ENCODE measurements around the gene MYOM3.
"Not testable (repeated sequence)": the region's sequence is repeated elsewhere in the genome, so short reads cannot be mapped to it uniquely, and the experiment has no call there.

The MYOM3 gene

DNA sequence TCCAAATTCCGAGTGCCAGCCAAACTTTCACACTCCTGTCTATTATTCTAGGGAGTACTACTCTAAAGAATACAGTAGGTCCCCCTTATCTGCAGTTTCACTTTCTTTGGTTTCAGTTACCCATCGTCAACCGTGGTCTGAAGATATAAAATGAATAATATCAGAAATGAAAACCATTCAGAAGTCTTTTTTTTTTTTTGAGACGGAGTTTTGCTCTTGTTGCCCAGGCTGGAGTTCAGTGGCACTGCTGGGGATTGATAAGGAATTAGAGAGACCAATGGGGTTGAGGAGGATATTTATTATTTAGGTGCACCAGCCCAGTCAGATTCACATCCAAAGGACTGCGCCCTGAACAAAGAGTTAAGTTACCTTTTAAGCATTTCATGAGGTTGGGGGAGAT is 79.0 kb downstream of the MYOM3 start:
- H3K4me2 ChIP-seq (ENCODE audit: low read depth, low read length), result peak overlapping the region; percentile 12; the same call in 1 of the 2 replicates
- DNase-seq, result peak; percentile 7
- no peak for TF ChIP-seq EZH2phosphoT487 (IDR thresholded peaks at IDR 0.05; ENCODE audit: low read length)
- TF ChIP-seq, protein P1, sequence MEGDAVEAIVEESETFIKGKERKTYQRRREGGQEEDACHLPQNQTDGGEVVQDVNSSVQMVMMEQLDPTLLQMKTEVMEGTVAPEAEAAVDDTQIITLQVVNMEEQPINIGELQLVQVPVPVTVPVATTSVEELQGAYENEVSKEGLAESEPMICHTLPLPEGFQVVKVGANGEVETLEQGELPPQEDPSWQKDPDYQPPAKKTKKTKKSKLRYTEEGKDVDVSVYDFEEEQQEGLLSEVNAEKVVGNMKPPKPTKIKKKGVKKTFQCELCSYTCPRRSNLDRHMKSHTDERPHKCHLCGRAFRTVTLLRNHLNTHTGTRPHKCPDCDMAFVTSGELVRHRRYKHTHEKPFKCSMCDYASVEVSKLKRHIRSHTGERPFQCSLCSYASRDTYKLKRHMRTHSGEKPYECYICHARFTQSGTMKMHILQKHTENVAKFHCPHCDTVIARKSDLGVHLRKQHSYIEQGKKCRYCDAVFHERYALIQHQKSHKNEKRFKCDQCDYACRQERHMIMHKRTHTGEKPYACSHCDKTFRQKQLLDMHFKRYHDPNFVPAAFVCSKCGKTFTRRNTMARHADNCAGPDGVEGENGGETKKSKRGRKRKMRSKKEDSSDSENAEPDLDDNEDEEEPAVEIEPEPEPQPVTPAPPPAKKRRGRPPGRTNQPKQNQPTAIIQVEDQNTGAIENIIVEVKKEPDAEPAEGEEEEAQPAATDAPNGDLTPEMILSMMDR (IDR thresholded peaks at IDR 0.05; ENCODE audit: low read length), result no peak
- no peak for TF ChIP-seq EZH2 (optimal IDR thresholded peaks at IDR 0.05; ENCODE audit: low read depth, low read length)
- no peak overlapping the region for H3K9ac ChIP-seq (ENCODE audit: low read length)
- H3K4me1 ChIP-seq (ENCODE audit: low read length), result no peaks in the 10 kb centered on the region
- H3K27me3 ChIP-seq (replicated peaks; ENCODE audit: insufficient read depth, low read length), result no peaks in the 10 kb centered on the region
- H3K27ac ChIP-seq (ENCODE audit: low read length), result no peak overlapping the region
- H3K79me2 ChIP-seq (ENCODE audit: low read length), result no peaks in the 10 kb centered on the region
- no peak overlapping the region for H3K4me3 ChIP-seq (ENCODE audit: low read length)
- no peaks in the 10 kb centered on the region for H3K9me3 ChIP-seq (replicated peaks; ENCODE audit: insufficient read depth, low read length)
- no peaks in the 10 kb centered on the region for H3K9me2 ChIP-seq (replicated peaks; ENCODE audit: insufficient read depth, low read length)
- H3K36me3 ChIP-seq (replicated peaks; ENCODE audit: insufficient read depth, low read length), result no peaks in the 10 kb centered on the region
- H4K20me1 ChIP-seq (ENCODE audit: insufficient read depth, low read length), result no peaks in the 10 kb centered on the region
- no peak overlapping the region for H2AFZ ChIP-seq (ENCODE audit: low read length)
- H3F3A ChIP-seq (ENCODE audit: insufficient read depth, low read length), result no peaks in the 10 kb centered on the region

- not testable (repeated sequence) for H3K27me3 ChIP-seq (replicated peaks; ENCODE audit: insufficient read depth, low read length); H3K36me3 ChIP-seq (replicated peaks; ENCODE audit: insufficient read depth, low read length); H2AFZ ChIP-seq (ENCODE audit: low read length)
Measured at GRCh38 chr1:24030976-24031516, 80.9 kb downstream of the MYOM3 start.

DNA sequence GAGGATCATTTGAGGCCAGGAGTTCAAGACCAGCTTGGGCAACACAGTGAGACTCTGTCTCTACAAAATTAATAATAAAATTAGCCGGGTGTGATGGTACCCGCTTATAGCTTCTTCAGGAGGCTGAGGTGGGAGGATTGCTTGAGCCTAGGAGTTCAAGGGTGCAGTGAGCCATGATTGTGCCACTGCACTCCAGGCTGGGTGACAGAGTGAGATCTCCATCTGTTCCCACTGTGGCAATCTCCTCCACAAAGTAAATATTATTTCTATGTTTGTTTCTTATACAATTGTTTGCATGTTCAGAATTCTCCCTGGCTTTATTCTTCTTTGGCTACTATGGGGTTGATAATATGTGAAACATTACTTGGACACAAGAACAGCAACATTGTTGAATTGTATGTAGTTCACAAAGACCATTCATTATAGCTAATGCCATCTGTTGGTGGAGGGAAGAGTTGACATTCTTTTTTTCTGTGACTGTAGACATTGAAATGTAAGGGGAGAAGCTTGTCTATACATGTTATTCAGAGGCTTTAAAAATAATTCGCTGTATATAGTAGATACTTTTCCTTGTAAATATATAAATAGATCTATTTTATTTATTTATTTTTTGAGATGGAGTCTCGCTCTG is 84.0 kb downstream of the MYOM3 start:
- Histone ChIP-seq H3K4me3 (ENCODE audit: low read length) (no peak overlapping the region), H3K9me3 (replicated peaks; ENCODE audit: insufficient read depth, low read length) (no peaks in the 10 kb centered on the region), H3F3A (ENCODE audit: insufficient read depth, low read length) (no peaks in the 10 kb centered on the region), H3K36me3 (replicated peaks; ENCODE audit: insufficient read depth, low read length) (no peaks in the 10 kb centered on the region), H3K4me2 (ENCODE audit: low read depth, low read length) (no peak overlapping the region), H3K27me3 (replicated peaks; ENCODE audit: insufficient read depth, low read length) (no peaks in the 10 kb centered on the region), H4K20me1 (ENCODE audit: insufficient read depth, low read length) (no peaks in the 10 kb centered on the region), H3K79me2 (ENCODE audit: low read length) (no peaks in the 10 kb centered on the region), H3K9ac (ENCODE audit: low read length) (no peak overlapping the region), H3K4me1 (ENCODE audit: low read length) (no peaks in the 10 kb centered on the region), H2AFZ (ENCODE audit: low read length) (no peak overlapping the region), H3K9me2 (replicated peaks; ENCODE audit: insufficient read depth, low read length) (no peaks in the 10 kb centered on the region), H3K27ac (ENCODE audit: low read length) (no peak overlapping the region)
- DNase-seq, result peak; percentile 31
- no peak for TF ChIP-seq EZH2 (optimal IDR thresholded peaks at IDR 0.05; ENCODE audit: low read depth, low read length)
- TF ChIP-seq, protein P1 (IDR thresholded peaks at IDR 0.05; ENCODE audit: low read length), result peak; percentile 48
- TF ChIP-seq EZH2phosphoT487 (IDR thresholded peaks at IDR 0.05; ENCODE audit: low read length), result no peak

More at GRCh38 chr1:24030976-24031516, 80.9 kb downstream of the MYOM3 start:
- not testable (repeated sequence) for H4K20me1 ChIP-seq (ENCODE audit: insufficient read depth, low read length); H3K4me3 ChIP-seq (ENCODE audit: low read length); H3K4me1 ChIP-seq (ENCODE audit: low read length); H3F3A ChIP-seq (ENCODE audit: insufficient read depth, low read length); H3K4me2 ChIP-seq (ENCODE audit: low read depth, low read length); DNase-seq; H3K79me2 ChIP-seq (ENCODE audit: low read length); H3K27ac ChIP-seq (ENCODE audit: low read length); H3K9me2 ChIP-seq (replicated peaks; ENCODE audit: insufficient read depth, low read length); H3K9me3 ChIP-seq (replicated peaks; ENCODE audit: insufficient read depth, low read length); H3K9ac ChIP-seq (ENCODE audit: low read length)
